ENCODE data around the gene CLEC1A.
A peak's percentile ranks its signal among the peaks of the same experiment; 100 is the strongest.

Gene CLEC1A, protein sequence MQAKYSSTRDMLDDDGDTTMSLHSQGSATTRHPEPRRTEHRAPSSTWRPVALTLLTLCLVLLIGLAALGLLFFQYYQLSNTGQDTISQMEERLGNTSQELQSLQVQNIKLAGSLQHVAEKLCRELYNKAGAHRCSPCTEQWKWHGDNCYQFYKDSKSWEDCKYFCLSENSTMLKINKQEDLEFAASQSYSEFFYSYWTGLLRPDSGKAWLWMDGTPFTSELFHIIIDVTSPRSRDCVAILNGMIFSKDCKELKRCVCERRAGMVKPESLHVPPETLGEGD

DNA sequence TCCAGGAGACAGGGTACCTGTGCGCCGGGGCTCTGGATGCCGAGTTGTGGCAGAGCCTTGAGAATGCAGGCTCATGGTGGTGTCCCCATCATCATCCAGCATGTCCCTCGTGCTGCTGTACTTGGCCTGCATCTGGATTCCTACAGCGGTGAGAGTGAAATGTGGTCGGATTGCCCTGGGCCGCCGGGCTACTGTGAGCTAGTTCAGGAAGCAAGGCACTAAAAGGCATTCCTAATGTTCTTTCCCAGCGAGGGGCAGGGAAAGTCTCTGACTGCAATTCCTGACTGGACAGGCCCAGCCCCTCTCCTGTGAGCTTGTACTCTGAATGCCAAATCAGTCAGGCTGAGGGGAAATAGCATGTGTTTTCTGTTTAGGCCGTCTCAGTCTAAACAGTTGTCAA is at the start of gene CLEC1A:
Gene CLEC1A (minus strand): TSS at position 195 of the 400 bp plus-strand sequence. CDS start 63 bp downstream, at position 132.
- peak; percentile 33 for DNase-seq (ENCODE audit: low spot score)

DNA sequence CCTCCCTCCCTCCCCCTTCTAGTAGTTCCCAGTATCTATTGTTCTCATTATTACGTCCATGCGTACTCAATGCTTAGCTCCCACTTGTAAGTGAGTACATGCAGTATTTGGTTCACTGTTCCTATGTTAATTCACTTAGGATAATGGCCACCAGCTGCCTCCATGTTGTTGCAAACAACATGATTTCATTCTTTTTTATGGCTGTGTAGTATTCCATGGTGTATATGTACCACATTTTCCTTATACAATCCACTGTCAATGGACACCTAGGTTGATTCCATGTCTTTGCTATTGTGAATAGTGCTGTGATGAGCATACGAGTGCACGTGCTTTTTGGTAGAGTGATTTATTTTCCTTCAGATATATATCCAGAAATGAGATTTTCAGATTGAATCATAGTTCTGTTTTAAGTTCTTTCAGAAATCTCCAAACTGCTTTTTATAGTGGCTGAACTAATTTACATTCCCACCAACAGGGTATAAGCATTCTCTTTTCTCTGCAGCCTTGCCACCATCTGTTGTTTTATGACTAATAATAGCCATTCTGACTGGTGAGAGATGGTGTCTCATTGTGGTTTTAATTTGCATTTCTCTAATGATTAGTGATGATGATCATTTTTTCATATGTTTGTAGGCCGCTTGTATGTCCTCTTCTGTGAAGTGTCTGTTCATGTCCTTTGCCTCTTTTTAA is 49.1 kb upstream of the CLEC1A start:
- DNase-seq (ENCODE audit: low spot score), result no peak

DNA sequence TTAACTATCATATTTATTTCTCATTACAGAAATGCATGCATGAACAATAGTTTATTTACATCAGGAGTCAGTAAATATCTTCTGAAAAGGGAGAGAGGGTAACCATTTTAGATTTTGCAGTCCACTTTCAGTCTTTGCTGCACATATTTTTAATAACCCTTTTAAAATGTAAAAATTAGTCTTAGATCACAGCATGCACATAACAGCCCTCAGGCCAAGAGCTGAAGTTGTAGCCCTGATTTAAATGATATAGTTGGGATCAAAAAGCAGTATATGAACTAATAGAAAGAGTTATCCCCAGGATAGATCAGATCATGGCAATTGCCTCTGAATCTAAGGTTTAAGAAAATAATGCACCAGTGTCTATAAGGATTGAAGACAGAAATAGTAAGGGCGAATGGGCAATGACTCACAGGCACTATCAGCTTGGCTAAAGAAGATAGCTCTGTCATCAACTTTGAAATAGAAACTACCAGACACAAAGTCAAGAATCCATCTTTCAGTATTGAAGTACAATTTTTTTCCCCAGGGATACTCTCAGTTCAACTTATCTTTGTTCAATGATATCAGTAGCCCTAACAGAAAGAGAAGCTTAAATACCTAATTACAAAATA is 44.3 kb upstream of the CLEC1A start:
- DNase-seq (ENCODE audit: low spot score), result no peak

GRCh38 chr12:10140001-10140400 is 41.2 kb upstream of the CLEC1A start:
- DNase-seq (ENCODE audit: low spot score), result peak; percentile 63

GRCh38 chr12:10136637-10137205 is 37.9 kb upstream of the CLEC1A start:
- no peak for DNase-seq (ENCODE audit: low spot score)

DNA sequence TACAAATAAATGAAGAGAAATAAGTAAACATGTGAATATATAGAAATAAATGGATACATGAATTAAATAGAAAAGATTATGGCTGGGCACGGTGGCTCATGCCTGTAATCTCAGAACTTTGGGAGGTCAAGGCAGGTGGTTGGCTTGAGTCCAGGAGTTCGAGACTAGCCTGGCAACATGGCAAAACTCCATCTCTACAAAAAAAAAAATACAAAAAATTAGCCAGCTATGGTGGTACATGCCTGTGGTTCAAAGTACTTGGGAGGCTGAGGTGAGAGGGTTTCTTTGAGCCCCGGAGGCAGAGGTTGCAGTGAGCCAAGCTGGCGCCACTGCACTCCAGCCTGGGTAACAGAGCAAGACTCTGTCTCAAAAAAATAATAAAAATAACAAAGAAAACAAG is 36.3 kb upstream of the CLEC1A start:
- DNase-seq (ENCODE audit: low spot score), result no peak

- no peak for DNase-seq (ENCODE audit: low spot score)
These were observed 34.1 kb upstream of the CLEC1A start for GRCh38 chr12:10132850-10133370.

DNA sequence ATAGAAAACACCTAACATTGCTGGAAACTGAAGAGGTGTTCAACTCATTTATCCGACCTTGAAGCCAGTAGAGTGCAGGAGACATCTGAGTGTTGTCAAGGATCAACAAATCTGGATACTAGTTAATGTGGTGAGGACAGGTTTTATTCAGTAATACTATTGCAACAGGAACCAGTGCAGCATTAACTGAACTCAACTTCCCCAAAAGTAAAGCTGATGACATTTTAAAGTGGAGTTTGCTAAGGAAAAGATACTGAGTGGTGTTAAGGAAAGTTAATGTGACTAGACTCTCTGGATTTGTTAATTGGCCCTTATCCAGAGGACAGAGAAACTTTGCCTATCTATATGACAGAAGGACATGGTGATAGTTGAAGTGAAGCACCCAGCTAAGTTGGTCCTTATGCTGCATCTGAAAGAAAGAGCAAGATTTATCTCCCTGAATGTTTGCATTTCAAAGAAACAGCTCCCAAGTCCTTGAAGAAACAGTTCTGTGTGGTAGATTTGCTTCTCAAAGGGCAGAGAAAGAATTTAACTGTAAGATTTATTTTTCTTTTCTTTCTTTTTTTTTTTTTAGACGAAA is 32.4 kb upstream of the CLEC1A start:
- DNase-seq (ENCODE audit: low spot score), result no peak

- no peak for DNase-seq (ENCODE audit: low spot score)
These were observed 31.3 kb upstream of the CLEC1A start, which contains the start of gene CLEC7A for GRCh38 chr12:10130042-10130441. Gene CLEC7A, minus strand, starts transcription at chr12:10130199. Its CDS starts 117 bp downstream, at chr12:10130082.

GRCh38 chr12:10128687-10129086 is 29.9 kb upstream of the CLEC1A start:
- DNase-seq (ENCODE audit: low spot score), result no peak

DNA sequence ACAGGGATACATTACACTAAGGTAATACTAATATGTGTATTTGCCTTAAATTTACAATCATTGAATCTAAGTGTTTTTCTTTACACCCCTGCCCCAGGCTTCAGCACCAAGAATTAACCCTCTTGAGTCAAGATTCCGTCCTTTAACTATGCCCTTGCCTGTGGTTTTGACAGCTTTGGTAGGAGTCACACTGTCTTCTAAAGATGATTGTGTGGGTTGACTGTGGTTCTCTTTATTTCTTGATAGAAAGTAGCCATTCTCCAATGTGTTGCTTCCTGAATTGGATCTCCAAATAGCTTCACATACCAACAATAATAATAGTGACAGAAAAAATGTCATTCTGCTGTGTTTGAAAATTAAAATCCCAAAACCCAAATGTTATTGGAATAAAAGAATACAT is 27.6 kb upstream of the CLEC1A start:
- DNase-seq (ENCODE audit: low spot score), result no peak

DNA sequence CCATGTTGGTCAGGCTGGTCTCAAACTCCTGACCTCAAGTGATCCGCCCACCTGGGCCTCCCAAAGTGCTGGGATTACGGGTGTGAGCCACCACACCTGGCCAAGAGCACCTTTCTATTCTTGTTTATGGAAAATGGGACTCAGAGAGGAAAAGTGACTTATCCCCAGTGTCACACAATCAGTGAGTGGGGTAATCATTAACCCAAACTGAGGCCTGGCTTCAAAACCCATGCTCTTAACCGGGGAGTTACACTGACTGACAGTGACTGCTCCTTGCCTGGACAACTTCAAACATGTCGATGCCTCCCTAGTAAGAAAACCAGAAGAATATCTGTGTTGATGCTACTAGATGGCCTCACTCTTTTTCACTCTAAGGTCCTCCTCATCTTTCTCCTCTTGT is 23.9 kb upstream of the CLEC1A start:
- DNase-seq (ENCODE audit: low spot score), result no peak

GRCh38 chr12:10121278-10121677 is 22.5 kb upstream of the CLEC1A start:
- DNase-seq (ENCODE audit: low spot score), result no peak

- no peak for DNase-seq (ENCODE audit: low spot score)
These were observed 20.3 kb upstream of the CLEC1A start for GRCh38 chr12:10119066-10119465.

DNA sequence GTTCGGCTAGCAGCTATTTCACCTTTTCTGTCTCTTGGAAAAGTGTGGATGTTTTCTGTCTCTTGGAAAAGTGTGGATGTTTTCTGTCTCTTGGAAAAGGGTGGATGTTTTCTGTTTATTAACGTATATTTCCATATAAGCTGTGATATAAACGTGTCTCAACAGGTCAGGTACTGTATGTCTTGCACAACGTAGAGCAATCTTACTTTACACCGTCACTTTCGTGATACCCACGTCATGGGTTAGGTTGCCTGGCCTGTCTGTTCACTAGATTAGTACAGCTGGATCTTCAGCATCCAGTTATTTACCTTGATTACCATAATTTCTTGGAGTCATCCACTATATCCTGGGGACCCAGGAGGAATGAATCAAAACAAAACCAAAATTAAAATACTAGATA is 17.1 kb upstream of the CLEC1A start:
- no peak for DNase-seq (ENCODE audit: low spot score)

GRCh38 chr12:10115311-10115710 is 16.5 kb upstream of the CLEC1A start:
- DNase-seq (ENCODE audit: low spot score), result no peak

DNA sequence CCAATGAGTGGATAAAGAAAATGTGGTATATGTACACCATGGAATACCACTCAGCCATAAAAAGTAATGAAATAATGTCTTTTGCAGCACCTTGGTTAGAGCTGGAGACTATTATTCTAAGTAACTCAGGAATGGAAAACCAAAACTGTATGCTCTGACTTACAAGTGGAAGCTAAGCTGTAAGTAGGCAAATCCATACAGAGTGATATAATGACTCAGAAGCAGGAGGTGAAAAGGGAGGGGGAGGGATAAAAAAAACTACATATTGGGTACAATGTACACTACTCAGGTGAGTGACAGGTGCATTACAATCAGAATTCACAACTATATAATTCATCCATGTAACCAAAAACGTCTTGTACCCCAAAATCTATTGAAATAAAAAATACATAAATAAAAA is 15.1 kb upstream of the CLEC1A start:
- no peak for DNase-seq (ENCODE audit: low spot score)

GRCh38 chr12:10113075-10113474 is 14.3 kb upstream of the CLEC1A start:
- DNase-seq (ENCODE audit: low spot score), result no peak

- DNase-seq (ENCODE audit: low spot score), result no peak
These were observed 12.7 kb upstream of the CLEC1A start for GRCh38 chr12:10111451-10111850.

GRCh38 chr12:10110256-10110844 is 11.6 kb upstream of the CLEC1A start:
- no peak for DNase-seq (ENCODE audit: low spot score)

GRCh38 chr12:10102322-10102721 is 3.5 kb upstream of the CLEC1A start:
- no peak for DNase-seq (ENCODE audit: low spot score)
